Loucy (cell line): ENCODE measurements around the gene LRP10.
"Not testable (repeated sequence)": the region's sequence is repeated elsewhere in the genome, so short reads cannot be mapped to it uniquely, and the experiment has no call there.

Source experiments
- H2AFZ ChIP-seq: fragments of 200-600 bp; sonication (generic); 2 replicates; pipeline ENCODE4 v1.6.0; 2016; ENCODE audit warnings: antibody characterized with exemption, mild to moderate bottlenecking, low read length, moderate library complexity
- H3F3A ChIP-seq: fragments of 200-600 bp; 2 replicates; pipeline ENCODE4 v1.6.0; 2016; ENCODE audit warnings: antibody characterized with exemption, low read depth, mild to moderate bottlenecking
- H3K27me3 ChIP-seq: fragments of 200-600 bp; sonication (generic); 2 replicates; pipeline ENCODE4 v1.6.1; 2014; ENCODE audit warnings: low read length, mild to moderate bottlenecking; ENCODE audit not compliant: insufficient read depth, poor library complexity, severe bottlenecking
- H3K36me3 ChIP-seq: fragments of 200-600 bp; sonication (generic); 2 replicates; pipeline ENCODE4 v1.6.1; 2016; ENCODE audit warnings: low read length; ENCODE audit not compliant: insufficient read depth
- H3K4me1 ChIP-seq: fragments of 200-600 bp; sonication (generic); 2 replicates; pipeline ENCODE4 v1.5.1; 2014; ENCODE audit warnings: low read length, mild to moderate bottlenecking; ENCODE audit not compliant: insufficient read depth, poor library complexity, severe bottlenecking
- H3K4me2 ChIP-seq: fragments of 200-600 bp; sonication (generic); 2 replicates; pipeline ENCODE4 v1.6.0; 2014; ENCODE audit warnings: antibody characterized with exemption, low read length, low read depth, mild to moderate bottlenecking; ENCODE audit not compliant: poor library complexity, severe bottlenecking
- H3K4me3 ChIP-seq: fragments of 200-600 bp; sonication (generic); 2 replicates; pipeline ENCODE4 v1.5.1; 2014; ENCODE audit warnings: low read length, mild to moderate bottlenecking, mixed read lengths; ENCODE audit not compliant: poor library complexity, severe bottlenecking
- H3K79me2 ChIP-seq: fragments of 200-600 bp; sonication (generic); 2 replicates; pipeline ENCODE4 v1.6.1; 2014; ENCODE audit warnings: low read length; ENCODE audit not compliant: insufficient read depth
- H3K9ac ChIP-seq: fragments of 200-600 bp; sonication (generic); 2 replicates; pipeline ENCODE4 v1.6.0; 2014; ENCODE audit warnings: mild to moderate bottlenecking, low read depth, low read length, moderate library complexity; ENCODE audit not compliant: poor library complexity, severe bottlenecking
- H3K9me2 ChIP-seq: fragments of 200-600 bp; sonication (generic); replicated peaks from 2 replicates; pipeline ENCODE4 v1.6.1; 2016; ENCODE audit warnings: low read depth, low read length, mixed read lengths
- H3K9me3 ChIP-seq: fragments of 200-600 bp; sonication (generic); 2 replicates; pipeline ENCODE4 v1.6.1; 2014; ENCODE audit warnings: mild to moderate bottlenecking, antibody characterized with exemption, low read length, low read depth; ENCODE audit not compliant: insufficient read depth
- H4K20me1 ChIP-seq: fragments of 200-600 bp; sonication (generic); 2 replicates; pipeline ENCODE4 v1.6.0; 2014; ENCODE audit warnings: antibody characterized with exemption, low read length, mild to moderate bottlenecking; ENCODE audit not compliant: insufficient read depth, poor library complexity, severe bottlenecking
- EZH2phosphoT487 ChIP-seq: fragments of 200-600 bp; IDR thresholded peaks from 2 replicates; pipeline ENCODE4 v1.6.1; 2018; ENCODE audit warnings: antibody characterized with exemption, mild to moderate bottlenecking, moderate library complexity, borderline replicate concordance
- TF ChIP-seq, protein P1 (sequence below): fragments of 200-600 bp; sonication (generic); conservative IDR thresholded peaks from 2 replicates; pipeline ENCODE4 v1.5.1; 2014; ENCODE audit warnings: mild to moderate bottlenecking, antibody characterized with exemption, low read length

LRP10 gene

DNA sequence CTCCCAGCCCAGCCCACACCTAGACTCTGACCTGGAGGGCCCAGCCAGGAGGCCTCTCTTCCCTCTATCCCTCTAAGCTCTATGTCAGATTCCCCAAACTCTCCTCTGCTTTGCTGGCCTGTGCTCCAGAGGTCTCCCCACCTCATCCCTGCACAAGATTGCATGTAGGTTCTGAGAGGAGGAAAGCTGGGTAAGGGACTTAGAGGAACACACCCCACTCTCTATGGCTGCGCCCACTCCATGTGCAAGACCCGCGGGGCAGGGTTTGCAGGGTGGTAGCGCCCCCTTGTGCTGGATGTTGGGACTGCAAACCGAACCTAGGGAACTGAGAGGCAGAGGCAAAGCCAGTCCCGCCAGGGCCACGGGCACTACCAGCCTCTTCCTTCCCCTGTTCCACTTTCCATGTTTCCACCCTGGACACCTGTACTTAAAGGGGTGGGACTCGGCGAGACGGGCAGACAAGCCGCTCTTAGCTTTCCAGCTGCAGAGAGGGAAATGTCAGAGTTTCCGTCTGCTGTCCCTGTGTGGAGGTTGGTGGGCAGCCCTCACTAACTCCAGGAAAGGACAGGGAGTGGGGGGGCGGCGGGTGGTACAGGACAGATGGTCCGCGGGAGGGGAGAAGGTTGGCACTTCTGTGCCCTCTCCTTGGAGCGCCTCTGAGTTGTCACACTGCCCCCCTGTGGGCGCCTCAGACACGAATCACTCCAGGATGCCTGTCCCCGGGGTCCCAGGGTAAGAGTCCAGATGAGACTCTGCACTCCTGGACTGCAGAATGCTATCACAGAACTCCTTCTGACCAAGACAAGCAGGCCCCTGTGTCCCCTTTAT lies 18.4 kb upstream of the LRP10 start:
- peak overlapping the region; percentile 97 for H3K4me2 ChIP-seq
- TF ChIP-seq, protein P1, sequence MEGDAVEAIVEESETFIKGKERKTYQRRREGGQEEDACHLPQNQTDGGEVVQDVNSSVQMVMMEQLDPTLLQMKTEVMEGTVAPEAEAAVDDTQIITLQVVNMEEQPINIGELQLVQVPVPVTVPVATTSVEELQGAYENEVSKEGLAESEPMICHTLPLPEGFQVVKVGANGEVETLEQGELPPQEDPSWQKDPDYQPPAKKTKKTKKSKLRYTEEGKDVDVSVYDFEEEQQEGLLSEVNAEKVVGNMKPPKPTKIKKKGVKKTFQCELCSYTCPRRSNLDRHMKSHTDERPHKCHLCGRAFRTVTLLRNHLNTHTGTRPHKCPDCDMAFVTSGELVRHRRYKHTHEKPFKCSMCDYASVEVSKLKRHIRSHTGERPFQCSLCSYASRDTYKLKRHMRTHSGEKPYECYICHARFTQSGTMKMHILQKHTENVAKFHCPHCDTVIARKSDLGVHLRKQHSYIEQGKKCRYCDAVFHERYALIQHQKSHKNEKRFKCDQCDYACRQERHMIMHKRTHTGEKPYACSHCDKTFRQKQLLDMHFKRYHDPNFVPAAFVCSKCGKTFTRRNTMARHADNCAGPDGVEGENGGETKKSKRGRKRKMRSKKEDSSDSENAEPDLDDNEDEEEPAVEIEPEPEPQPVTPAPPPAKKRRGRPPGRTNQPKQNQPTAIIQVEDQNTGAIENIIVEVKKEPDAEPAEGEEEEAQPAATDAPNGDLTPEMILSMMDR = peak; percentile 96
- no peak for TF ChIP-seq EZH2phosphoT487
- no peaks in the 10 kb centered on the region for H3K36me3 ChIP-seq
- no peaks in the 10 kb centered on the region for H3K79me2 ChIP-seq
- no peaks in the 10 kb centered on the region for H3K9me2 ChIP-seq
- H3K27me3 ChIP-seq = peaks cover 39% of the 10 kb centered on the region
- H4K20me1 ChIP-seq = no peaks in the 10 kb centered on the region
- no peaks in the 10 kb centered on the region for H3F3A ChIP-seq
- peaks cover 15% of the 10 kb centered on the region for H3K4me1 ChIP-seq
- peak overlapping the region; percentile 79 for H3K4me3 ChIP-seq
- peak overlapping the region; percentile 75 for H3K9ac ChIP-seq
- no peaks in the 10 kb centered on the region for H3K9me3 ChIP-seq
- peak overlapping the region; percentile 95 for H2AFZ ChIP-seq

DNA sequence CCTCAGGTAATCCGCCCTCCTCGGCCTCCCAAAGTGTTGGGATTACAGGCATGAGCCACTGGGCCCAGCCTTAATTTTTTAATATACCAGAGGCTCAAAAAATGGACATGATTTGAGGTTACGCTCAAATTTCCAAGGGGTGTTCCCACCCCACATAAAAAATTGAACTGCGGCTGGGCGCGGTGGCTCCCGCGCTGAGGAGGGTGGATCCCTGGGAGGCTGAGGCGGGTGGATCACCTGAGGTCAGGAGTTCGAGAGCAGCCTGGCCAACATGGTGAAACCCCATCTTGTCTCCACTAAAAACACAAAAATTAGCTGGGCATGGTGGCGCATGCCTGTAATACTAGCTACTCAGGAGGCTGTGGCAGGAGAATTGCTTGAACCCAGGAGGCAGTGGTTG lies 17.2 kb upstream of the LRP10 start:
- H3K36me3 ChIP-seq, H3K4me3 ChIP-seq, H3K4me2 ChIP-seq, H3K9me2 ChIP-seq, H4K20me1 ChIP-seq, H3F3A ChIP-seq, H2AFZ ChIP-seq, H3K9ac ChIP-seq, H3K9me3 ChIP-seq, H3K79me2 ChIP-seq: not testable (repeated sequence)
- peaks cover 11% of the 10 kb centered on the region for H3K4me1 ChIP-seq
- H3K27me3 ChIP-seq = peaks cover 45% of the 10 kb centered on the region

DNA sequence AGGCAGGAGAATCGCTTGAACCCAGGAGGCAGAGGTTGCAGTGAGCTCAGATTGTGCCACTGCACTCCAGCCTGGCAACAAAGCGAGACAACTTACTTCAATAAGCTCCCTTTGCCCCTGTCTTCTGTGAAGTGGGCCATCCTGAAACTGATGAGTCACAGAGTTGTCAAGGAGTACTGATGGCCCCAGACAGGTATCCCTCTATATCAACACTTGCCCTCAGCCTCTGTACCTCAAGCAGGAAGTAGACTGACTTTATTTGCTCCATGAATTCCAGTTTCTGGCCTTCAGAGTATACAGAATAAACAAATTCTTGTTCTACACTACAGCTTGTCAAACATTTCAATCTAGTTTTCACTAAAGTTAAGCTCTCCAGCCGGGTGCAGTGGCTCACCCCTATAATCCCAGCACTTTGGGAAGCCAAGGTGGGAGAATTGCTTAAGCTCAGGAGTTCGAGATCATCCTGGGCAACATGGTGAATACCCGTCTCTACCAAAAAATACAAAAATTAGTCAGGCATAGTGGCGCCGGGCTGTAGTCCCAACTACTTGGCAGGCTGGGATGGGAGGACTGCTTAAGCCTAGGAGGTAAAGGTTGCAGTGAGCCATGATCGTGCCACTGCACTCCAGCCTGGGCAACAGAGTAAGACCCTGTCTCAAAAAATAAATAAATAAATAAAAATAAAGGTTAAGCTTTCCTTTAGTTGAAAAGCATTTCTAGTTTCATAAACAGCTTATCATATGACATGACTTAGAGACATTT lies 16.4 kb upstream of the LRP10 start:
- no peaks in the 10 kb centered on the region for H3K9me2 ChIP-seq
- no peak overlapping the region for H3K4me2 ChIP-seq
- H3K27me3 ChIP-seq = peaks cover 53% of the 10 kb centered on the region
- H3K9me3 ChIP-seq = no peaks in the 10 kb centered on the region
- H3K4me1 ChIP-seq = peaks cover 11% of the 10 kb centered on the region
- H4K20me1 ChIP-seq = no peaks in the 10 kb centered on the region
- no peak overlapping the region for H2AFZ ChIP-seq
- TF ChIP-seq EZH2phosphoT487 = no peak
- TF ChIP-seq, protein P1 = no peak
- H3K79me2 ChIP-seq = no peaks in the 10 kb centered on the region
- H3K9ac ChIP-seq = no peak overlapping the region
- no peak overlapping the region for H3K4me3 ChIP-seq
- no peaks in the 10 kb centered on the region for H3K36me3 ChIP-seq
- H3F3A ChIP-seq = no peaks in the 10 kb centered on the region
